OCI-LY7 (cell line): ENCODE results near the gene HEATR3. TPM values are rescaled to one million over a fixed set of nuclear protein-coding genes. Genes with fewer than 3 reads are reported as not detected.
A peak's percentile ranks its signal among the peaks of the same experiment; 100 is the strongest.

Experiments
- BruUV-seq: library from RNA; stranded (reverse); fragments of 400-500 nt; replicated peaks from 2 replicates; lab custom pipeline; 2021; lab: Mats Ljungman, UMichigan
- CTCF ChIA-PET: fragments of 300-600 bp; sonication (Branson Sonifier 250); formaldehyde crosslinking; loops from one replicate; lab custom pipeline; 2022; ENCODE audit warnings: antibody characterized with exemption; ENCODE audit not compliant: unreplicated experiment; lab: Charles Lee
- POLR2A ChIA-PET: fragments of 300-600 bp; sonication (Branson Sonifier 250); formaldehyde crosslinking; loops from one replicate; lab custom pipeline; 2022; ENCODE audit warnings: antibody characterized with exemption; lab: Charles Lee
- DNase-seq: peaks from one replicate; pipeline ENCODE4 v3.0.0-alpha.2; 2015; ENCODE audit warnings: low spot score
- H2AFZ ChIP-seq: fragments of 200-600 bp; sonication (generic), shearing (Covaris generic); 2 replicates; pipeline ENCODE4 v1.6.1; 2014; ENCODE audit warnings: mild to moderate bottlenecking, antibody characterized with exemption, low read length, moderate library complexity
- H3K27ac ChIP-seq: fragments of 200-600 bp; sonication (generic); 2 replicates; pipeline ENCODE4 v1.5.1; 2014; ENCODE audit warnings: mixed run types, low read depth, mild to moderate bottlenecking, moderate library complexity, low read length, inconsistent platforms; ENCODE audit not compliant: poor library complexity, severe bottlenecking
- H3K36me3 ChIP-seq: fragments of 200-600 bp; sonication (generic); 2 replicates; pipeline ENCODE4 v1.6.1; 2014; ENCODE audit warnings: mild to moderate bottlenecking, antibody characterized with exemption, low read length, moderate library complexity, mixed read lengths; ENCODE audit not compliant: insufficient read depth
- H3K4me1 ChIP-seq: fragments of 200-600 bp; sonication (generic); 2 replicates; pipeline ENCODE4 v1.5.1; 2014; ENCODE audit warnings: mild to moderate bottlenecking, low read length; ENCODE audit not compliant: insufficient read depth, poor library complexity, severe bottlenecking
- H3K4me2 ChIP-seq: fragments of 200-600 bp; sonication (generic); 2 replicates; pipeline ENCODE4 v1.6.1; 2014; ENCODE audit warnings: mild to moderate bottlenecking, low read length
- H3K4me3 ChIP-seq: fragments of 200-600 bp; sonication (generic); 2 replicates; pipeline ENCODE4 v1.5.1; 2014; ENCODE audit warnings: mild to moderate bottlenecking, low read depth, low read length; ENCODE audit not compliant: poor library complexity, severe bottlenecking
- H3K79me2 ChIP-seq: fragments of 200-600 bp; sonication (generic); 2 replicates; pipeline ENCODE4 v1.6.1; 2016; ENCODE audit warnings: low read depth, mild to moderate bottlenecking, low read length, moderate library complexity, mixed read lengths; ENCODE audit not compliant: insufficient read depth
- H3K9me2 ChIP-seq: fragments of 200-600 bp; sonication (generic); 2 replicates; pipeline ENCODE4 v1.6.1; 2016; ENCODE audit warnings: mild to moderate bottlenecking, low read length, mixed read lengths; ENCODE audit not compliant: insufficient read depth
- H3K9me3 ChIP-seq: fragments of 200-600 bp; sonication (generic); 2 replicates; pipeline ENCODE4 v1.6.1; 2014; ENCODE audit warnings: mild to moderate bottlenecking, mixed run types, low read length, mixed read lengths
- H4K20me1 ChIP-seq: fragments of 200-600 bp; sonication (generic); 2 replicates; pipeline ENCODE4 v1.6.1; 2014; ENCODE audit warnings: mild to moderate bottlenecking, antibody characterized with exemption, low read length, moderate library complexity, mixed read lengths; ENCODE audit not compliant: insufficient read depth
- EZH2phosphoT487 ChIP-seq: fragments of 200-600 bp; sonication (generic); IDR thresholded peaks from 2 replicates; pipeline ENCODE4 v1.6.1; 2018; ENCODE audit warnings: low read depth, borderline replicate concordance, mild to moderate bottlenecking, mixed run types, antibody characterized with exemption, low read length, moderate library complexity, mixed read lengths
- intact Hi-C: fragments of 100-400 bp; cut with micrococcal nuclease; formaldehyde crosslinking; loops from one replicate; pipeline ENCODE4 v1.10.0; 2022; ENCODE audit not compliant: unreplicated experiment
- total RNA-seq, 2 experiments: library from RNA; depleted of rRNA in 1 of 2; stranded (reverse); fragments of >200 nt in 1 of 2; shearing (Covaris generic) in 1 of 2; gene quantifications; 2 replicates each; pipeline ENCODE4 v1.2.3, GENCODE V29; 2014 to 2022
- TF ChIP-seq, protein P1 (sequence below): fragments of 200-600 bp; sonication (generic); conservative IDR thresholded peaks from 2 replicates; pipeline ENCODE4 v1.5.1; 2014; ENCODE audit warnings: mild to moderate bottlenecking, antibody characterized with exemption, low read length, moderate library complexity, mixed read lengths

Gene HEATR3
- total RNA-seq, 2 experiments from 2014 or later: 34.2 to 50.6 TPM

DNA sequence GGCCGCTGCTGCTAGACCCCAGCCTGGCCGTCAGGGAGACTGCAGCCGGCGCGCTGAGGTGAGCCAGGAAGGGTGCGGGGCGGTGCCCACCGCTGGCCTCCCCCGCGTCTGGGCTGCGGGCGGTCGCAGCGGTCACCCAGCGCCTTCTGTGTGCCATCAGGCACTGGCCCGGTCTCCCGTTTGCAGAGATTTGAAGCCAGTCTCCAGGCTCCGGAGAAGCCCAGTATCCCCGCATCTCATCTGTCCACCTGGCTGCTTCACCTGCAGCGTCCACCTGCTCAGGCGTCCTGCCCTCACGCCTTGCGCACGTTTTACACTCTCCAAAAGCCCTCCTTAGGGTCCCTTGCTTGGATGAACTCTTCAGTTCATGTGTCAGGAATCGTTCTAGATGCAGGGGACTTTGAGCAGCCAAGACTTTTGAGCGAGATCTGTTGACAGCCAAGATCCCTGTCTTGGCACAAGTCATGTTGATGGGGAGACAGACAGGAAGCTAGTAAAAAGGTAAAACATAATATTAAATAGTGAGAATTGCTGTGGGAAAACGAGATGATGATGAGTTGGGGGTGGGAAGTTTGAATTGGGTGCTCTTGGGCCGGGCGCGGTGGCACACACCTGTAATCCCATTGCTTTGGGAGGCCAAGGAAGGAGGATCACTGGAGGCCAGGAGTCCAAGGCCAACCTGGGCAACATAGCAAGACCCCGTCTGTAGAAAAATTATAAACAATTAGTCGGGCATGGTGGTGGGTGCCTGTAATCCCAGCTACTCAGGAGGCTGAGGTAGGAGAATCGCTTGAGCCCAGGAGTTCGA lies 916 bp downstream of the HEATR3 start:
- Histone ChIP-seq H3K4me3 (peak overlapping the region; percentile 80), H3K9me3 (no peaks in the 10 kb centered on the region), H3K4me2 (peak overlapping the region; percentile 81), H4K20me1 (peaks cover 5% of the 10 kb centered on the region; the same call in 1 of the 2 replicates), H2AFZ (peak overlapping the region; percentile 97; the same call in 1 of the 2 replicates), H3K79me2 (peaks cover 28% of the 10 kb centered on the region), H3K9me2 (no peaks in the 10 kb centered on the region), H3K36me3 (peaks cover 40% of the 10 kb centered on the region; the same call in 1 of the 2 replicates), H3K27ac (peak overlapping the region; percentile 89), H3K4me1 (peaks cover 26% of the 10 kb centered on the region)
- DNase-seq: peak; percentile 4
- ChIA-PET CTCF (interaction anchor here (2.7 kb wide), 1 partner anchor 144 kb away, joined by 21 read pairs; no protein-coding TSS in a partner anchor), POLR2A (interaction anchor here (0.6 to 2.4 kb wide), 11 partner anchors 10 to 221 kb away, joined by 3 to 11 read pairs (median 4); partner anchors contain the start of genes CNEP1R1 and TENT4B)
- no peak for TF ChIP-seq EZH2phosphoT487
- TF ChIP-seq, protein P1, sequence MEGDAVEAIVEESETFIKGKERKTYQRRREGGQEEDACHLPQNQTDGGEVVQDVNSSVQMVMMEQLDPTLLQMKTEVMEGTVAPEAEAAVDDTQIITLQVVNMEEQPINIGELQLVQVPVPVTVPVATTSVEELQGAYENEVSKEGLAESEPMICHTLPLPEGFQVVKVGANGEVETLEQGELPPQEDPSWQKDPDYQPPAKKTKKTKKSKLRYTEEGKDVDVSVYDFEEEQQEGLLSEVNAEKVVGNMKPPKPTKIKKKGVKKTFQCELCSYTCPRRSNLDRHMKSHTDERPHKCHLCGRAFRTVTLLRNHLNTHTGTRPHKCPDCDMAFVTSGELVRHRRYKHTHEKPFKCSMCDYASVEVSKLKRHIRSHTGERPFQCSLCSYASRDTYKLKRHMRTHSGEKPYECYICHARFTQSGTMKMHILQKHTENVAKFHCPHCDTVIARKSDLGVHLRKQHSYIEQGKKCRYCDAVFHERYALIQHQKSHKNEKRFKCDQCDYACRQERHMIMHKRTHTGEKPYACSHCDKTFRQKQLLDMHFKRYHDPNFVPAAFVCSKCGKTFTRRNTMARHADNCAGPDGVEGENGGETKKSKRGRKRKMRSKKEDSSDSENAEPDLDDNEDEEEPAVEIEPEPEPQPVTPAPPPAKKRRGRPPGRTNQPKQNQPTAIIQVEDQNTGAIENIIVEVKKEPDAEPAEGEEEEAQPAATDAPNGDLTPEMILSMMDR: no peak
- BruUV-seq: no TSS peak
- intact Hi-C loops: loop anchor here (1.0 to 10.0 kb wide), 5 partner anchors 42 to 298 kb away; partner anchors contain the start of genes BRD7, CNEP1R1 and TENT4B

DNA sequence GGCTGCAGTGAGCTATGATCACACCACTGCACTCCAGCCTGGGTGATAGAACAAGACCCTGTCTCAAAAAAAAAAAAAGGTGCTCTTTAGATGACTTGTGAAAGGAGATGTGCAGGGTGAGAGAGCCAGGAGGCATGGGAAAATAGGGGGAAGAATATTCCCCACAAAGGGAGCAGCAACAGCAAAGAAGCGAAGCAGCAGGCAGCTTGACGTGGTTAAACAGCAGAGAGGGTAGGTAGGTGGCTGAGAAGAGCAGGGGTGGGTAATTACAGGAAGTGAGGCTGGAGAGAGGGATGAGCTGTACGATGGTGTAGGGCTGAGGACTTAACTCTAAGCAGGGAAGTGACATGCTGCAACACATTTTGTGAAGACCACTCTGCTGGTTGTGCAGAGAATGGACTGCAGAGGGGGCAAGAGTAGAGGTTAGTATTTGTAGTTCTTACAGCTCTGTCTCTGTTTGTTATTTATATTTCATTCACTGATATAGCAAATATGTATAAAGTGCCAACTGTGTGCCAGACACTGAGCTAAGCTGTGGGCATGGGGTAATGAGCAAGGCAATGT lies 1.6 kb downstream of the HEATR3 start:
- Histone ChIP-seq H3K9me3 (no peaks in the 10 kb centered on the region), H3K9me2 (no peaks in the 10 kb centered on the region), H2AFZ (no peak overlapping the region), H4K20me1 (peaks cover 5% of the 10 kb centered on the region; the same call in 1 of the 2 replicates), H3K79me2 (peaks cover 28% of the 10 kb centered on the region), H3K4me1 (peaks cover 26% of the 10 kb centered on the region), H3K4me3 (peak overlapping the region; percentile 80), H3K36me3 (peaks cover 45% of the 10 kb centered on the region; the same call in 1 of the 2 replicates), H3K4me2 (peak overlapping the region; percentile 81), H3K27ac (peak overlapping the region; percentile 14)
- no TSS peak for BruUV-seq
- no peak for TF ChIP-seq EZH2phosphoT487
- TF ChIP-seq, protein P1: peak; percentile 74
- POLR2A ChIA-PET: interaction anchor here (0.6 to 2.4 kb wide), 9 partner anchors 9 to 1719 kb away, joined by 3 to 6 read pairs (median 4); partner anchors contain the start of genes CNEP1R1 and TENT4B
- intact Hi-C loops: loop anchor here (1.0 to 10.0 kb wide), 5 partner anchors 43 to 297 kb away; partner anchors contain the start of genes BRD7, CNEP1R1 and TENT4B
- CTCF ChIA-PET: interaction anchor here (0.5 to 2.7 kb wide), 2 partner anchors 144 to 198 kb away, joined by 4 to 21 read pairs; no protein-coding TSS in a partner anchor
- peak; percentile 71 for DNase-seq
